Activated T-cell treated with anti-CD3 and anti-CD28 coated beads, Interleukin-2, amount 50 U/mL, for 72 hours (primary cell): ENCODE data around the gene ACSF2. TPM values are rescaled to one million over a fixed set of nuclear protein-coding genes. Genes with fewer than 3 reads are reported as not detected.

ENCODE experiments used
- ATAC-seq, 2 donors: fragments of 150-1000 bp; cut with Tn5 transposase; replicated peaks in 1 of 2; 2 replicates each; pipeline ENCODE4 v1.10.0; 2021; ENCODE audit warnings: moderate library complexity in 2 of 2, mild to moderate bottlenecking in 1 of 2
- DNase-seq, 2 donors: peaks; one replicate each; pipeline ENCODE4 v3.0.0; 2021 to 2022; ENCODE audit warnings: mixed read lengths in 1 of 2
- H3K27ac Mint-ChIP-seq: one replicate; pipeline ENCODE4 v1.8.0; 2022; ENCODE audit warnings: mild to moderate bottlenecking, moderate library complexity, mixed read lengths
- H3K27me3 Mint-ChIP-seq: one replicate; pipeline ENCODE4 v1.8.0; 2022; ENCODE audit warnings: low read depth, mixed read lengths
- H3K36me3 Mint-ChIP-seq, 2 donors: one replicate each; pipeline ENCODE4 v1.8.0; 2022; ENCODE audit warnings: mixed read lengths in 2 of 2, mild to moderate bottlenecking in 1 of 2; ENCODE audit not compliant: insufficient read depth in 2 of 2
- H3K4me1 Mint-ChIP-seq: one replicate; pipeline ENCODE4 v1.8.0; 2022; ENCODE audit warnings: low read depth, mixed read lengths
- H3K4me3 Mint-ChIP-seq, 2 donors: one replicate each; pipeline ENCODE4 v1.8.0; 2022; ENCODE audit warnings: mild to moderate bottlenecking in 2 of 2, mixed read lengths in 2 of 2, moderate library complexity in 2 of 2
- H3K9me3 Mint-ChIP-seq, 2 donors: one replicate each; pipeline ENCODE4 v1.8.0; 2022; ENCODE audit warnings: mixed read lengths in 2 of 2
- total RNA-seq, 2 donors: library from RNA; stranded (reverse); gene quantifications; one replicate each; pipeline ENCODE4 v1.2.3, GENCODE V29; 2022

ACSF2 gene
- total RNA-seq, 2 donors from 2014 or later, result 30.2 to 43.0 TPM

- no peak overlapping the region for H3K4me3 Mint-ChIP-seq
- peaks cover 17% of the 10 kb centered on the region for H3K4me1 Mint-ChIP-seq
- no peak overlapping the region for H3K27ac Mint-ChIP-seq
- H3K36me3 Mint-ChIP-seq, result no peaks in the 10 kb centered on the region
- no peaks in the 10 kb centered on the region for H3K27me3 Mint-ChIP-seq
- DNase-seq (no peak), ATAC-seq (no peak)
- no peaks in the 10 kb centered on the region for H3K9me3 Mint-ChIP-seq
Observed at GRCh38 chr17:50430821-50431618, 5.0 kb downstream of the ACSF2 start.

- H3K27ac Mint-ChIP-seq, result no peak overlapping the region
- ATAC-seq (no peak), DNase-seq (no peak)
- H3K9me3 Mint-ChIP-seq, result no peaks in the 10 kb centered on the region
- H3K36me3 Mint-ChIP-seq, result no peaks in the 10 kb centered on the region
- H3K27me3 Mint-ChIP-seq, result no peaks in the 10 kb centered on the region
- H3K4me3 Mint-ChIP-seq, result no peak overlapping the region
- H3K4me1 Mint-ChIP-seq, result peaks cover 8% of the 10 kb centered on the region
Observed at GRCh38 chr17:50432125-50432762, 6.2 kb downstream of the ACSF2 start.

GRCh38 chr17:50437409-50437808 lies 11.4 kb downstream of the ACSF2 start:
- H3K4me1 Mint-ChIP-seq, result no peaks in the 10 kb centered on the region
- H3K36me3 Mint-ChIP-seq, result no peaks in the 10 kb centered on the region
- no peak overlapping the region for H3K27ac Mint-ChIP-seq
- H3K4me3 Mint-ChIP-seq, result no peak overlapping the region
- H3K27me3 Mint-ChIP-seq, result no peaks in the 10 kb centered on the region
- H3K9me3 Mint-ChIP-seq, result no peaks in the 10 kb centered on the region
- no peak for DNase-seq
- no peak for ATAC-seq

- H3K36me3 Mint-ChIP-seq, result no peaks in the 10 kb centered on the region
- no peak overlapping the region for H3K27ac Mint-ChIP-seq
- no peaks in the 10 kb centered on the region for H3K27me3 Mint-ChIP-seq
- no peak overlapping the region for H3K4me3 Mint-ChIP-seq
- DNase-seq (no peak), ATAC-seq (no peak)
- no peaks in the 10 kb centered on the region for H3K4me1 Mint-ChIP-seq
- H3K9me3 Mint-ChIP-seq, result no peaks in the 10 kb centered on the region
Observed at GRCh38 chr17:50439008-50439407, 13.0 kb downstream of the ACSF2 start.

- DNase-seq (no peak), ATAC-seq (no peak)
- Mint-ChIP-seq H3K36me3 (no peaks in the 10 kb centered on the region), H3K4me1 (no peaks in the 10 kb centered on the region), H3K27ac (no peak overlapping the region), H3K27me3 (no peaks in the 10 kb centered on the region), H3K4me3 (no peak overlapping the region), H3K9me3 (no peaks in the 10 kb centered on the region)
Observed at GRCh38 chr17:50440172-50440837, 14.3 kb downstream of the ACSF2 start.

- Mint-ChIP-seq H3K36me3 (no peaks in the 10 kb centered on the region), H3K9me3 (no peaks in the 10 kb centered on the region), H3K27ac (no peak overlapping the region), H3K4me3 (no peak overlapping the region), H3K4me1 (no peaks in the 10 kb centered on the region), H3K27me3 (no peaks in the 10 kb centered on the region)
- ATAC-seq (no peak), DNase-seq (no peak)
Observed at GRCh38 chr17:50440838-50441829, 15.1 kb downstream of the ACSF2 start.

GRCh38 chr17:50443505-50443974 lies 17.5 kb downstream of the ACSF2 start:
- H3K36me3 Mint-ChIP-seq, result no peaks in the 10 kb centered on the region
- no peak overlapping the region for H3K4me3 Mint-ChIP-seq
- no peak for ATAC-seq
- DNase-seq, result no peak
- no peak overlapping the region for H3K27ac Mint-ChIP-seq
- no peaks in the 10 kb centered on the region for H3K4me1 Mint-ChIP-seq
- H3K27me3 Mint-ChIP-seq, result no peaks in the 10 kb centered on the region
- no peaks in the 10 kb centered on the region for H3K9me3 Mint-ChIP-seq

GRCh38 chr17:50444841-50445715 lies 19.1 kb downstream of the ACSF2 start:
- ATAC-seq, result no peak
- Mint-ChIP-seq H3K9me3 (no peaks in the 10 kb centered on the region), H3K36me3 (no peaks in the 10 kb centered on the region), H3K4me3 (no peak overlapping the region), H3K27me3 (no peaks in the 10 kb centered on the region), H3K4me1 (no peaks in the 10 kb centered on the region), H3K27ac (no peak overlapping the region)
- no peak for DNase-seq

GRCh38 chr17:50445730-50446325 lies 19.8 kb downstream of the ACSF2 start:
- DNase-seq, result no peak
- H3K4me3 Mint-ChIP-seq, result no peak overlapping the region
- no peak overlapping the region for H3K27ac Mint-ChIP-seq
- H3K9me3 Mint-ChIP-seq, result no peaks in the 10 kb centered on the region
- ATAC-seq, result no peak
- no peaks in the 10 kb centered on the region for H3K27me3 Mint-ChIP-seq
- H3K4me1 Mint-ChIP-seq, result no peaks in the 10 kb centered on the region
- H3K36me3 Mint-ChIP-seq, result no peaks in the 10 kb centered on the region

- Mint-ChIP-seq H3K27me3 (no peaks in the 10 kb centered on the region), H3K9me3 (no peaks in the 10 kb centered on the region), H3K27ac (no peak overlapping the region), H3K4me3 (no peak overlapping the region), H3K4me1 (no peaks in the 10 kb centered on the region), H3K36me3 (no peaks in the 10 kb centered on the region)
- no peak for ATAC-seq
- DNase-seq, result no peak
Observed at GRCh38 chr17:50447870-50448595, 22.0 kb downstream of the ACSF2 start.

- DNase-seq, result no peak
- ATAC-seq, result no peak
- Mint-ChIP-seq H3K4me3 (no peak overlapping the region), H3K27me3 (no peaks in the 10 kb centered on the region), H3K27ac (no peak overlapping the region), H3K4me1 (no peaks in the 10 kb centered on the region), H3K9me3 (no peaks in the 10 kb centered on the region), H3K36me3 (no peaks in the 10 kb centered on the region)
Observed at GRCh38 chr17:50448643-50449042, 22.6 kb downstream of the ACSF2 start.
